IPS-18c (cell line): ENCODE measurements around the gene LRRC25.

Experiments
- H3K4me3 ChIP-seq: 2 replicates; pipeline ENCODE4 v1.7.0; 2013; ENCODE audit warnings: low read depth, mild to moderate bottlenecking, low read length, moderate library complexity; ENCODE audit not compliant: insufficient read depth
- H3K9me3 ChIP-seq: one replicate; pipeline ENCODE4 v1.6.1; 2013; ENCODE audit warnings: mild to moderate bottlenecking, low read length, moderate library complexity; ENCODE audit not compliant: control insufficient read depth, insufficient read depth

Gene LRRC25

DNA sequence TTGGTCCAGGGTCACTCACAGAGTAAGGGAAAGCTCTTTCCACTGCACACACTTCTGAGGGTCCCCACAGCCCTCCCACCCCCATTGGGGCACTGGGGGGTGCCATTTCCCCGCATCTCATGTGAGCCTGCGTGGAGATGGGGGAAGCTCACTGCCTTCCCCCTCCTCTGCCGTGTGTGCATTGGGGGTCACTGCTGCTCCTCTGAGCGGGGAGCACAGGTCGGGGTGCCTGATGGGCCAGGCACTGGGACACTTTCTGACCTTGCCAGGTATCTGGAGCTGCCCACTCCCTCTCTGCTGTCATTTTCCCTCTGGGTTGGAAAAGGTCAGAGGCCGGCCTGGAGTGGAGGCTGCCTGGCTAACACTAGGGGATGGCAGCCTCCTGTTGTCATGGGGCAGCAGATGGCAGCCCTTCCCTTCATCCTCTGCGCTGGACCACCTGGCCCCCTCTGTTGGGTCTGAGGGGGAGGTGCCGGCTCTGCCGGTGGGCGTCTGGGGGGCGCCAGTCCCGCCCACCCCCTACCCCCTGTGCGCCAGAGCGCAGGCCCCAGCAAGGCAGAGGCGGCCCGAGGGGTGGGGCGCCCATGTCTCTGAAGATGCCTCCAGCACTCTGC lies 30.9 kb upstream of the LRRC25 start:
- Histone ChIP-seq H3K9me3 (no peaks in the 10 kb centered on the region), H3K4me3 (no peak overlapping the region; the same call in 1 of the 2 replicates)

- Histone ChIP-seq H3K4me3 (no peak overlapping the region), H3K9me3 (no peaks in the 10 kb centered on the region)
Measured at GRCh38 chr19:18427743-18428113, 30.3 kb upstream of the LRRC25 start.

DNA sequence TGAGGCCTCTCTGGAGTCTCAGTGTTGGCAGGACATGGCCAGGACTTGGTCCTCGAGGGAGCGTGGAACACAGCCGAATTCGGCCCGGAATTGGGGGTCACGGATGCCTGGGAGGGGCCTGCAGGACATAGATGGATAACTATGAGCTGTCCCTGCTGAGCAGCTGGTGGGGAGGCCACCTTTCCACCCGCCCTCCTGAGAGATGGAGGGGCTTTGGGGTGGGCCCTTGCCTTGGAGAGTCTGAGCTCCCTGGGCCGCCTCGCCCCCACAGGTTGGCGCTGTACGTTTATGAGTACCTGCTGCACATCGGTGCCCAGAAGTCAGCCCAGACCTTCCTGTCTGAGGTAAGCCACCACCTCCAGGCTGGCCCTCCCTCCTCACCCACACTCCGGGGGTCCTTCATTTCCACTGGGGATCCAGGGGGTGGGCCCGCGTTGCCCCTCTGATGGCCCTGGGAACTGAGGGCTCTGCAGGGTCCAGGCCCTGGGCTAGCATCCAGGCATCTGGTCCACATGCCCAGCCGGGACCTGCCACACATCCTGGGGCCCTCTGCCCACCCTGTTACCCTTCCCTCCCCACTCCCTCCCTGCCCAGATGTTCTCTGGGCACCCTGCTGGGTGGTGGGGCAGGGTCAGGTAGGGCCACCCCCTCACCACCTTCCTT lies 29.8 kb upstream of the LRRC25 start:
- H3K9me3 ChIP-seq: no peaks in the 10 kb centered on the region
- no peak overlapping the region for H3K4me3 ChIP-seq

- Histone ChIP-seq H3K4me3 (no peak overlapping the region), H3K9me3 (no peaks in the 10 kb centered on the region)
Measured at GRCh38 chr19:18426416-18426767, 29.0 kb upstream of the LRRC25 start.

- Histone ChIP-seq H3K9me3 (no peaks in the 10 kb centered on the region), H3K4me3 (no peak overlapping the region)
Measured at GRCh38 chr19:18425515-18426415, 28.3 kb upstream of the LRRC25 start.

DNA sequence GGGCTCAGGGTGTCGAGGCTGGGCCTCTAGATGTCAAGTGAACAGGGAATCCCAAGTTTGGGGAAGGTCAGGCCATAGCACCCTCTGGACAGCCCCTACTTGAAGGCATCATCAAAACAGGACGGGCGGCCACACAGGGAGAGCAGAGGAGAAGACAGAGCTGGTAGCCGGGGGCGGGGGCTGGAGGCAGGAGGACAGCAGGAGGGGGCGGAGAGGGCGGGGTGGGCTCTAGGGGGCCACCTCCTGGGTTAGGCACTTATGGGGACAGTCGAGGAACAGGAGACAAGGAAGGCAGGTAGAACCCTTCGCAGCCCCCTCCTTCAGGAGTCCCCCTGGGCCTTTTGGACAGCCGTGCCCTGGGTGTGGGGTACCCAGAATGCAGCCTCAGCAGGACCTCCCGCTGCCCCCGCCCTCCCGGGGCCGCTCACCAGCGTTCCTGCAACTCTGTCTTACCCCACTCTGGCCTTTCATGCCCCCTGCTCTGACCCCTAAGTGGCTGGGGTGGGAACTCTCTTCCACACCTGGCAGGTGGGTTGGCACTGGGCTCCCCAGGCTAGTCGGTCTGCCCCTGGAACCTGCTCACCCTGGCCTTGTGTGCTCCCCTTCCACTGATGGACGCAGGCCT lies 27.6 kb upstream of the LRRC25 start:
- Histone ChIP-seq H3K4me3 (no peak overlapping the region), H3K9me3 (no peaks in the 10 kb centered on the region)

GRCh38 chr19:18424122-18424889 lies 26.9 kb upstream of the LRRC25 start:
- Histone ChIP-seq H3K4me3 (no peak overlapping the region), H3K9me3 (no peaks in the 10 kb centered on the region)

GRCh38 chr19:18423258-18424020 lies 26.0 kb upstream of the LRRC25 start:
- no peak overlapping the region for H3K4me3 ChIP-seq
- H3K9me3 ChIP-seq: no peaks in the 10 kb centered on the region

GRCh38 chr19:18422530-18423191 lies 25.2 kb upstream of the LRRC25 start:
- H3K9me3 ChIP-seq: no peaks in the 10 kb centered on the region
- H3K4me3 ChIP-seq: no peak overlapping the region

GRCh38 chr19:18421371-18421959 lies 24.0 kb upstream of the LRRC25 start:
- H3K9me3 ChIP-seq: no peaks in the 10 kb centered on the region
- H3K4me3 ChIP-seq: no peak overlapping the region

DNA sequence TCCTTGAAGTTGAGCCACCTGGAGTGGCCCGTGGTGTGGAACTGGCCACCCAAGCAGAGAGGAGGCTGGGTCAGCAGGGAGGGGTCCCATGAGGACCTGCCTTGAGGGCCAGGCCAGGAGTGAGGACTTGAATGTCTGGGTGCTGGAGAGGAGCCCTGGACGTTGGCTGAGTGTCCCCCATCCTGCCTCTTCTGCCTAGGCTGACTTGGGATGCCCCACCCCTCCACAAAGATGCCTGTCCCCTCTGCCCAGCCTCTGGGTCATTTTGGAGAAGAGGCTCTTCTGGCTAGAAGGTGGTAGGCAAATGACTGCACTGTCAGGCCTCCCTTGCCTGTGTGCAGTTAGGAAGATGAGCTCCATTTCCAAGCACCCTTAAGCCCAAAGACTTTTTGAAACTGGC lies 23.5 kb upstream of the LRRC25 start:
- H3K9me3 ChIP-seq: no peaks in the 10 kb centered on the region
- H3K4me3 ChIP-seq: no peak overlapping the region

DNA sequence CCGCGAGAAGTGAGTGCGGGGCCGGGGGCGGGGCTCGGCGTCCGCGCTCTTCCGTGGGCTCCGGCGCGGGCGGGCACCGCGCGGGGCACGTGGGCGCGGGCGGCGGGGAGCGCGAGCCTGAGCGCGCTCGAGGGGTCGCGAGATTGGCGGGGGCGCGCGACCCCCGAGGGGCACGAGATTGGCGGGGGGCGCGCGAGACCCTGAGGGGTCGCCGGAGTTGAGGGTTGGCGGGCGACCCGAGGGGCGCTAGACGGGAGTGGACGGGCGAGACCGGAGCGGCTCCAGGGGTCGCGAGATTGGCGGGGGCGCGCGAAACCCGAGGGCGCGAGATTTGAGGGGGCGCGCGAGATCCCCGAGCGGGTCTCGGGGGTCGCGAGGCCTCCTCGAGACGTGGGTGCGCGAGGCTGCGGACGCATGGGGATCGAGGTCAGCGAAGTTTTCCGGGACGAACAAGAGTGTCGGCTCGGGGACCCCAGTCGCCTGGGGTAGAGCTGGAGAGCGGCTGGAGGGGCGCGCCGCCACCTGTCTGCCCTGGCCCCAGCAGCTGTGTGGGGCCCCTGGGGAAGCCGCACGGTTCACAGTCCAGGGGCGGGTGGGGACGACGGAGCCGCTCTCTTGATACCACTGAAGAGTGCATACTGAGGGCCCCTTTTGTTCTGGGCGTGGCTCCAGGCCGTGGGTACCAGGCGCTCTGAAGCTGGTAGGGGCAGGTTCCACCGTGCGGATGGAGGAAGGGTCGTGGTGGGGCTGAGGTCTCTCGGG lies 22.5 kb upstream of the LRRC25 start:
- Histone ChIP-seq H3K4me3 (peak overlapping the region; percentile 56), H3K9me3 (no peaks in the 10 kb centered on the region)

- H3K4me3 ChIP-seq: peak within 1 kb of the TSS; percentile 56
- H3K9me3 ChIP-seq: no peaks in the 10 kb centered on the region
Measured at GRCh38 chr19:18419195-18419698, 21.8 kb upstream of the LRRC25 start, which contains the start of gene SSBP4. TSS of gene SSBP4 (plus strand) at chr19:18419398. CDS start at chr19:18419649, 251 bp downstream.

GRCh38 chr19:18418483-18419194 lies 21.2 kb upstream of the LRRC25 start:
- H3K4me3 ChIP-seq: peak overlapping the region; percentile 34
- no peaks in the 10 kb centered on the region for H3K9me3 ChIP-seq
